ENCODE results near the gene G3BP2. TPM values are rescaled to one million over a fixed set of nuclear protein-coding genes. Genes with fewer than 3 reads are reported as not detected.
"Not testable (repeated sequence)": the region's sequence is repeated elsewhere in the genome, so short reads cannot be mapped to it uniquely, and the experiment has no call there.

The G3BP2 gene
- total and polyA plus RNA-seq, 9 of the 15 experiments (the other 6 are each of a cell fraction or from before 2014, with no cell fraction given) = 25.2 to 222 (median 130) TPM

DNA sequence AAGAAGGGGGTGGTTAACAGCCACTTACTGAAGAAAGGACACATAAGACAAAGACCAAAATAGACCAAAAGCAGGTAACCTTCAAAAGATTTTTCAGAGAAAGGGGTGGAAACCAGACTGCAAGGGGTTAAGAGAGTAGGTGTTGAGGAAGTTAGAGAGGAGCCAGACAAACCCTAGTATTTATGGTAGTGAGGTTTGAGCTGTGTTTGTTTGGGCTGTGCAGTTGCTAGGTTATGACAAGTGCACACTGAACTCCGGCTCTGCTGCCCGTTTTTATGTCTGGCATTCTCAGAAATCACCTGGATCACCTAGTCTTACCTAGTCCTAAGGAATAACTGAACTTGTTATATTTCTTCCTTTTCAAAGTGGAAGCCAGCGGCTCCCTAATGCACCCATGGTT, 22.9 kb upstream of the G3BP2 start (continued):
- TF ChIP-seq MCM2 (IDR thresholded peaks at IDR 0.05; ENCODE audit: low read depth) (no peak), DDX20 (tag; IDR thresholded peaks at IDR 0.05; ENCODE audit: low read depth) (no peak), ZKSCAN8 (CRISPR knock-in tag; IDR thresholded peaks at IDR 0.05) (no peak)
- TF ChIP-seq, protein P1, sequence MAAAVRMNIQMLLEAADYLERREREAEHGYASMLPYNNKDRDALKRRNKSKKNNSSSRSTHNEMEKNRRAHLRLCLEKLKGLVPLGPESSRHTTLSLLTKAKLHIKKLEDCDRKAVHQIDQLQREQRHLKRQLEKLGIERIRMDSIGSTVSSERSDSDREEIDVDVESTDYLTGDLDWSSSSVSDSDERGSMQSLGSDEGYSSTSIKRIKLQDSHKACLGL (CRISPR knock-in tag; IDR thresholded peaks at IDR 0.05; ENCODE audit: borderline replicate concordance, poor library complexity, severe bottlenecking) = no peak
- TF ChIP-seq, protein P2, sequence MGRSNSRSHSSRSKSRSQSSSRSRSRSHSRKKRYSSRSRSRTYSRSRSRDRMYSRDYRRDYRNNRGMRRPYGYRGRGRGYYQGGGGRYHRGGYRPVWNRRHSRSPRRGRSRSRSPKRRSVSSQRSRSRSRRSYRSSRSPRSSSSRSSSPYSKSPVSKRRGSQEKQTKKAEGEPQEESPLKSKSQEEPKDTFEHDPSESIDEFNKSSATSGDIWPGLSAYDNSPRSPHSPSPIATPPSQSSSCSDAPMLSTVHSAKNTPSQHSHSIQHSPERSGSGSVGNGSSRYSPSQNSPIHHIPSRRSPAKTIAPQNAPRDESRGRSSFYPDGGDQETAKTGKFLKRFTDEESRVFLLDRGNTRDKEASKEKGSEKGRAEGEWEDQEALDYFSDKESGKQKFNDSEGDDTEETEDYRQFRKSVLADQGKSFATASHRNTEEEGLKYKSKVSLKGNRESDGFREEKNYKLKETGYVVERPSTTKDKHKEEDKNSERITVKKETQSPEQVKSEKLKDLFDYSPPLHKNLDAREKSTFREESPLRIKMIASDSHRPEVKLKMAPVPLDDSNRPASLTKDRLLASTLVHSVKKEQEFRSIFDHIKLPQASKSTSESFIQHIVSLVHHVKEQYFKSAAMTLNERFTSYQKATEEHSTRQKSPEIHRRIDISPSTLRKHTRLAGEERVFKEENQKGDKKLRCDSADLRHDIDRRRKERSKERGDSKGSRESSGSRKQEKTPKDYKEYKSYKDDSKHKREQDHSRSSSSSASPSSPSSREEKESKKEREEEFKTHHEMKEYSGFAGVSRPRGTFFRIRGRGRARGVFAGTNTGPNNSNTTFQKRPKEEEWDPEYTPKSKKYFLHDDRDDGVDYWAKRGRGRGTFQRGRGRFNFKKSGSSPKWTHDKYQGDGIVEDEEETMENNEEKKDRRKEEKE (IDR thresholded peaks at IDR 0.05; ENCODE audit: borderline replicate concordance in 1 of 2, control insufficient read depth in 1 of 2, low read depth in 2 of 2, low read length in 1 of 2) = no peak

DNA sequence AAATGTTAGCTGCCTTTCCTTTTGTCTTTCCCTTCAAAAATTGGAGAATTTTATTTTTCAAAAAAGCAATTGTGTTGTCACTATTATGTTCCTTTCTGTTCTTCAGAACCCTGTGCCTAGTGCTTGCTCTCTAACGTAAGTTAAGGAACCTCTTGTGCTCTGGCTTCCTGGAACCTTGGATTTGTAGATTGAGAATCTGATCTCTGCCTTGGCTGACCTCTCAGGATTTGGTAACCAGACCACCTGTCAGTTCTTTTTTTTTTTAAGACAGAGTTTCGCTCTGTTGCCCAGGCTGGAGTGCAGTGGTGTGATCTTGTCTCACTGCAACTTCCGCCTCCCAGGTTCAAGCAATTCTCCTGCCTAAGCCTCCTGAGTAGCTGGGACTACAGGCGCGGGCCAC, 18.9 kb upstream of the G3BP2 start:
- intact Hi-C loops (cut with micrococcal nuclease); H2AFZ ChIP-seq (ENCODE audit: low read depth, low read length); H3K4me2 ChIP-seq (ENCODE audit: insufficient read depth, low read length); H3K79me2 ChIP-seq (ENCODE audit: control insufficient read depth, insufficient read depth, low read length); H3K27me3 ChIP-seq (ENCODE audit: control insufficient read depth in 2 of 2, insufficient read depth in 2 of 2, low read length in 2 of 2); BruUV-seq (replicated peaks); H3K9me3 ChIP-seq (replicated peaks; ENCODE audit: control insufficient read depth, insufficient read depth, low read depth, low read length); H4K20me1 ChIP-seq (replicated peaks; ENCODE audit: control insufficient read depth, insufficient read depth, low read length); H3K9me1 ChIP-seq (ENCODE audit: control insufficient read depth, insufficient read depth, low read length); FAIRE-seq; H3K4me3 ChIP-seq; H3K36me3 ChIP-seq (ENCODE audit: control insufficient read depth, insufficient read depth, low read length); CTCF ChIA-PET (ENCODE audit: low intra/inter-chr PET ratio); ATAC-seq; H3K4me1 ChIP-seq (replicated peaks in 1 of 2; ENCODE audit: control insufficient read depth in 2 of 2, insufficient read depth in 2 of 2, low read length in 2 of 2); H3K9ac ChIP-seq (ENCODE audit: insufficient read depth in 1 of 2, low read depth in 2 of 2, low read length in 2 of 2); POLR2A ChIA-PET; H3K27ac ChIP-seq (ENCODE audit: extremely low read depth, low read depth, low read length); in situ Hi-C loops (cut with MboI); DNase-seq (ENCODE audit: extremely low read depth in 1 of 4, low spot score in 3 of 4): not testable (repeated sequence)
- 98% methylated on average over 4 of the region's 5 CpGs for WGBS (ENCODE audit: insufficient coverage, low coverage, missing lambda C conversion rate)

Measured in K562 (cell line).